Transverse colon (tissue), 4 donors: ENCODE results near the gene LDHAL6B. TPM values are rescaled to one million over a fixed set of nuclear protein-coding genes. Genes with fewer than 3 reads are reported as not detected.

ENCODE experiments used
- DNase-seq: peaks from one replicate; pipeline ENCODE4 v3.0.0-alpha.2; 2019
- H3K27ac ChIP-seq, 4 donors: fragments of 200-600 bp; sonication (generic); 2 replicates each; pipeline ENCODE4 v1.5.1; 2016 to 2018; ENCODE audit warnings: inconsistent platforms in 4 of 4
- H3K27me3 ChIP-seq: fragments of 200-600 bp; sonication (generic); 2 replicates; pipeline ENCODE4 v1.5.1; 2017; ENCODE audit warnings: inconsistent platforms
- H3K36me3 ChIP-seq, 4 donors: fragments of 200-600 bp; sonication (generic); 2 replicates each; pipeline ENCODE4 v1.5.1; 2017 to 2019; ENCODE audit warnings: inconsistent platforms in 4 of 4
- H3K4me1 ChIP-seq, 4 donors: fragments of 200-600 bp; sonication (generic); 2 replicates each; pipeline ENCODE4 v1.5.1; 2017 to 2020; ENCODE audit warnings: inconsistent platforms in 4 of 4
- H3K4me3 ChIP-seq, 4 donors: fragments of 200-600 bp; sonication (generic); 1 replicate in 1 of 4; 2 replicates in 3 of 4; pipeline versions ENCODE4 v1.5.1 to v1.6.1; 2017 to 2019; ENCODE audit warnings: inconsistent platforms in 4 of 4
- H3K9me3 ChIP-seq, 2 donors: fragments of 200-600 bp; sonication (generic); 2 replicates each; pipeline ENCODE4 v1.5.1; 2017 to 2019; ENCODE audit warnings: inconsistent platforms in 2 of 2
- EP300 ChIP-seq: sonication (generic); formaldehyde crosslinking; IDR thresholded peaks from one replicate; pipeline ENCODE4 v1.6.1; 2017; ENCODE audit warnings: antibody characterized with exemption, low read depth
- POLR2A ChIP-seq: fragments of 450-650 bp; IDR thresholded peaks from one replicate; pipeline ENCODE4 v1.6.1; 2016; ENCODE audit warnings: antibody characterized with exemption, mild to moderate bottlenecking, moderate library complexity
- POLR2AphosphoS5 ChIP-seq, 3 donors: sonication (generic); formaldehyde crosslinking; IDR thresholded peaks; one replicate each; pipeline ENCODE4 v1.6.1; 2016; ENCODE audit warnings: antibody characterized with exemption in 3 of 3
- WGBS, 2 donors: methylation state at CpG; one replicate each; pipeline ENCODE4 v1.1.5; 2018; ENCODE audit warnings: low coverage in 1 of 2; 5-methylcytosine and 5-hydroxymethylcytosine counted together
- in situ Hi-C, 4 donors: fragments of 200-750 bp; cut with MboI; loops; one replicate each; pipeline versions ENCODE4 v1.15.0 to v1.15.1; 2017; ENCODE audit warnings: low sequenced_read_pairs in 3 of 4, low pct_ligation_motif_present in 1 of 4, low pct_unique_long_range_greater_than_20kb in 1 of 4
- intact Hi-C: fragments of 100-400 bp; cut with DNase I; formaldehyde crosslinking; loops from one replicate; pipeline ENCODE4 v1.15.1; 2023; ENCODE audit warnings: low total_unique reads
- total RNA-seq, 4 donors: library from RNA; depleted of rRNA; stranded (reverse); fragments of >200 nt; gene quantifications; one replicate each; pipeline ENCODE4 v1.1.0, GENCODE V29; 2016
- TF ChIP-seq, protein P1 (sequence below), 5 experiments: fragments of 200-600 bp in 3 of 5; fragments of 450-650 bp in 2 of 5; sonication (generic) in 3 of 5; IDR thresholded peaks; 1 replicate in 2 of 5; 2 replicates in 3 of 5; pipeline ENCODE4 v1.5.1; 2016 to 2017; ENCODE audit warnings: antibody characterized with exemption in 5 of 5, inconsistent platforms in 3 of 5, mild to moderate bottlenecking in 2 of 5, moderate library complexity in 1 of 5

Gene LDHAL6B
- total RNA-seq: not detected

DNA sequence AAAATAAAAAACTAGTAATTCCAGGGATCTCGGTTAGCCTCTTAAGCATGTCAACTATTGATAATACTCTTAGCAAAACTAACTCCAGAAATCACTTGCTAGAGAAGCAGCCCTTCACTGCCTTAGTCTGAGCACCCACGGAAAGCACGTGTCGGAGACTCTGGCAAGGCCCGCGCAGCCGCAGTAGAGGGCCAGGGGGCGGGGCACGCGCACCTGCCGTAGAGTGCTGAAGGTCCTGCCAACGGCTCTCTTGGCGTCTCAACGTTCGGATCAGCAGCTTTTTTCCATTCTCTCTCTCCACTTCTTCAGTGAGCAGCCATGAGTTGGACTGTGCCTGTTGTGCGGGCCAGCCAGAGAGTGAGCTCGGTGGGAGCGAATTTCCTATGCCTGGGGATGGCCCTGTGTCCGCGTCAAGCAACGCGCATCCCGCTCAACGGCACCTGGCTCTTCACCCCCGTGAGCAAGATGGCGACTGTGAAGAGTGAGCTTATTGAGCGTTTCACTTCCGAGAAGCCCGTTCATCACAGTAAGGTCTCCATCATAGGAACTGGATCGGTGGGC is at the start of gene LDHAL6B:
LDHAL6B (plus strand) TSS at position 221 of the 561 bp plus-strand sequence; CDS start at position 319, 98 bp downstream.
- no peak within 1 kb of the TSS for H3K4me3 ChIP-seq
- 94% methylated on average over 30 of the region's 30 CpGs; no CpG with 5 or more reads in 1 of the 2 donors for WGBS, 2 donors
- H3K4me1 ChIP-seq: no peaks in the 10 kb centered on the region
- H3K27me3 ChIP-seq: no peaks in the 10 kb centered on the region
- no peaks in the 10 kb centered on the region for H3K9me3 ChIP-seq
- intact Hi-C loops: no loop called here
- TF ChIP-seq POLR2AphosphoS5 (IDR thresholded peaks at IDR 0.05) (no peak), POLR2A (no peak), EP300 (no peak)
- TF ChIP-seq, protein P1, sequence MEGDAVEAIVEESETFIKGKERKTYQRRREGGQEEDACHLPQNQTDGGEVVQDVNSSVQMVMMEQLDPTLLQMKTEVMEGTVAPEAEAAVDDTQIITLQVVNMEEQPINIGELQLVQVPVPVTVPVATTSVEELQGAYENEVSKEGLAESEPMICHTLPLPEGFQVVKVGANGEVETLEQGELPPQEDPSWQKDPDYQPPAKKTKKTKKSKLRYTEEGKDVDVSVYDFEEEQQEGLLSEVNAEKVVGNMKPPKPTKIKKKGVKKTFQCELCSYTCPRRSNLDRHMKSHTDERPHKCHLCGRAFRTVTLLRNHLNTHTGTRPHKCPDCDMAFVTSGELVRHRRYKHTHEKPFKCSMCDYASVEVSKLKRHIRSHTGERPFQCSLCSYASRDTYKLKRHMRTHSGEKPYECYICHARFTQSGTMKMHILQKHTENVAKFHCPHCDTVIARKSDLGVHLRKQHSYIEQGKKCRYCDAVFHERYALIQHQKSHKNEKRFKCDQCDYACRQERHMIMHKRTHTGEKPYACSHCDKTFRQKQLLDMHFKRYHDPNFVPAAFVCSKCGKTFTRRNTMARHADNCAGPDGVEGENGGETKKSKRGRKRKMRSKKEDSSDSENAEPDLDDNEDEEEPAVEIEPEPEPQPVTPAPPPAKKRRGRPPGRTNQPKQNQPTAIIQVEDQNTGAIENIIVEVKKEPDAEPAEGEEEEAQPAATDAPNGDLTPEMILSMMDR (IDR thresholded peaks at IDR 0.05): no peak
- H3K36me3 ChIP-seq: peaks cover 0 to 65% (median 20%) of the 10 kb centered on the region in 4 donors
- no peak for DNase-seq
- in situ Hi-C loops: loop anchor here in 1 of 4 donors (25.0 kb wide), 1 partner anchor 394 kb away; no protein-coding TSS in a partner anchor
- H3K27ac ChIP-seq: no peak within 1 kb of the TSS

DNA sequence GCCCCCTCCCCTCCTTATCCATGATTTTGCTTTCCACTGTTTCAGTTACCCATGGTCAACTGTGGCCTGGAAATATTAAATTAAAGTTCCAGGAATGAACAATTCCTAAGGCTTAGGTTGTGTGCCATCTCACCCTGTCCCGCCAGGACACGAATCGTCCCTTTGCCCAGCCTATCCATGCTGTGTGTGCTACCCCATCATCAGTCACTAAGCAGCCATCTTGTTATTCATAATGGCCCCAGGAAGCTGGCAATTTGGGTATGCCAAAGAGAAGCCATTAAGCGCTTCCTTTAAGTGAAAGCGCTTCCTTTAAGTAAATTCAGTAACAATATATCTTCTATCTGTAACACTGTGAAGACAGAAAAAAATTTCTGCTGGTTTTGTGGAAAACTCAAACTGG is 49.2 kb upstream of the LDHAL6B start:
- no peaks in the 10 kb centered on the region for H3K4me1 ChIP-seq
- in situ Hi-C loops: loop anchor here in 1 of 4 donors (25.0 kb wide), 1 partner anchor 330 kb away; no protein-coding TSS in a partner anchor
- WGBS, 2 donors: 88 to 95% methylated on average over 5 of the region's 5 CpGs
- intact Hi-C loops: no loop called here
- no peak overlapping the region for H3K27ac ChIP-seq
- DNase-seq: no peak
- H3K4me3 ChIP-seq: no peak overlapping the region
- H3K27me3 ChIP-seq: no peaks in the 10 kb centered on the region
- TF ChIP-seq, protein P1 (IDR thresholded peaks at IDR 0.05): no peak
- TF ChIP-seq POLR2A: no peak
- TF ChIP-seq EP300: no peak
- no peak for TF ChIP-seq POLR2AphosphoS5 (IDR thresholded peaks at IDR 0.05)
- peaks cover 0 to 59% (median 25%) of the 10 kb centered on the region in 4 donors for H3K36me3 ChIP-seq
- H3K9me3 ChIP-seq: no peaks in the 10 kb centered on the region

DNA sequence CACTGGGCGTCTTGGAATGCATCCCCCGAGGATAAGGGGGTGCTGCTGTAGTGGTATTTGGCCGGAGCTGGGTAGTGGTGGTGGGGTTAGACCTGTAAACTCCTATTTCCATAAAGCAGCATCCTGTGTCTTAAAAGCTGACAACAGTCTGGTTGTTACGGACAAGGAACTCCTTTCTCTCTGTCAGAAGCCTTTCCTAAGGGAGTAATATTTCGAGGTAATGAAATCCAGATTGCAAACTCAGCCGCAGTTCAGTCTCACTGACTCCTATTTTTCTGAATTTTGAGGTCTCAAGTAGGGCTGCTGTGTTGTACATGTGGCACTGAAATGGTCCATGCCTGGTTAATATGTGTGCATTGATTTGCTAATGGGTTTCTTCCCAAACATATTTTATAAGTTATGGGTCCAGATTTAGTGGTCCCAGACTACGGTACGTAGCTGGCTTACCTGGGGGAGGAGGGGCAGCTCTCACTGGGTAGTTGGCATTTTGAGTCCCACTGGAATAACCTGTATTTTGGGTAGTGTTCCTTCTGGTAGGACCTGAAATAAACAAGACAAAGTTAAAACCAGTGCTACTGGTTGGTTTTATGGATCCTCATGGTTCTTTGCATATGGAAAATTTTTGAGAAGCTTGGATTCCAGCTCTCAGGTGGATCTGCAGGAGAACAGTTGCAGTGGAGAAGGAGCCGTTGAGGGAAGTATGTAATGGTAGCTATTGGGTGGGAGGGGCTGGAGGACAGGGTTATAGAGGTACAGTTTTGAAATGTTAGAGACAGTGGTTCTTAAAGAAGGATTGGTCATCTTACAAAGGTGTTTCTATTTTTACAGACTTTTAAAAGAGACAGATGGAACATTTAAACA is 48.6 kb upstream of the LDHAL6B start:
- in situ Hi-C loops: loop anchor here in 1 of 4 donors (25.0 kb wide), 1 partner anchor 329 kb away; no protein-coding TSS in a partner anchor
- DNase-seq: no peak
- intact Hi-C loops: no loop called here
- H3K4me1 ChIP-seq: no peaks in the 10 kb centered on the region
- H3K9me3 ChIP-seq: no peaks in the 10 kb centered on the region
- 93 to 95% methylated on average over 7 to 9 of the region's 9 CpGs for WGBS, 2 donors
- no peak overlapping the region for H3K27ac ChIP-seq
- no peaks in the 10 kb centered on the region for H3K27me3 ChIP-seq
- no peak overlapping the region for H3K4me3 ChIP-seq
- H3K36me3 ChIP-seq: peaks cover 0 to 58% (median 22%) of the 10 kb centered on the region in 4 donors
- no peak for TF ChIP-seq POLR2AphosphoS5 (IDR thresholded peaks at IDR 0.05)
- TF ChIP-seq, protein P1 (IDR thresholded peaks at IDR 0.05): no peak
- TF ChIP-seq POLR2A: no peak
- no peak for TF ChIP-seq EP300

DNA sequence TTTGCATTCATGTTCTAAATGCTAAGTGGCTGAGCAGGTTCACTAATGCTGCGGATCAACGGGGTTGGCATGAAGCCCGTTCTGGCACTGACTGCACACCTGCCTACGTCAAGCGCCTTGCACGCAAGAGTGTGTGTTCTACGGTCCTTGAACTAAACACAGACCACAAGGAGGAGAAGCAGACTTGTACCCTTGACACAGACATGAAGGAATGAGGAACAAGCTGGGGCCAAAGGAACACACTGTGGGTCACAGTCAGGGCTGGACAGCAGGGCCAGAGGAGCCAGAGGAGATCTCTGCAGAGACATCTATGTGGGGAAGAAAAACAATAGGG is 48.0 kb upstream of the LDHAL6B start:
- TF ChIP-seq, protein P1 (IDR thresholded peaks at IDR 0.05): no peak
- no peak for TF ChIP-seq POLR2AphosphoS5 (IDR thresholded peaks at IDR 0.05)
- no peak for TF ChIP-seq EP300
- TF ChIP-seq POLR2A: no peak
- DNase-seq: no peak
- WGBS, 2 donors: 87% methylated on average over 7 of the region's 7 CpGs; no CpG with 5 or more reads in 1 of the 2 donors
- H3K9me3 ChIP-seq: no peaks in the 10 kb centered on the region
- no peaks in the 10 kb centered on the region for H3K4me1 ChIP-seq
- H3K4me3 ChIP-seq: no peak overlapping the region
- H3K36me3 ChIP-seq: peaks cover 0 to 53% (median 19%) of the 10 kb centered on the region in 4 donors
- H3K27me3 ChIP-seq: no peaks in the 10 kb centered on the region
- intact Hi-C loops: no loop called here
- no peak overlapping the region for H3K27ac ChIP-seq
- in situ Hi-C loops: loop anchor here in 1 of 4 donors (25.0 kb wide), 1 partner anchor 329 kb away; no protein-coding TSS in a partner anchor
